SK-N-SH treated with all-trans-retinoic acid at 6 μM for 48 hours (cell line): Measurements from ENCODE around the gene AR.

Experiments used
- ATAC-seq: fragments of 200-7000 bp; cut with Tn5 transposase; 3 replicates; pipeline ENCODE4 v1.9.1; 2020; ENCODE audit warnings: mild to moderate bottlenecking, moderate library complexity
- ARNTL ChIP-seq: fragments of 450-650 bp; formaldehyde crosslinking; IDR thresholded peaks from 2 replicates; pipeline ENCODE4 v1.5.0; 2020; ENCODE audit warnings: low read depth, mild to moderate bottlenecking, moderate library complexity, borderline replicate concordance
- CREB5 ChIP-seq: fragments of 250-450 bp; sonication (Bioruptor Pico); IDR thresholded peaks from 2 replicates; pipeline ENCODE4 v1.5.1; 2020; ENCODE audit warnings: low read depth, mild to moderate bottlenecking, moderate library complexity
- ESRRG ChIP-seq: fragments of 250-450 bp; sonication (Bioruptor Pico); IDR thresholded peaks from 2 replicates; pipeline ENCODE4 v1.6.1; 2021; ENCODE audit warnings: mild to moderate bottlenecking
- GLIS3 ChIP-seq: fragments of 250-450 bp; sonication (Bioruptor Pico); IDR thresholded peaks from 2 replicates; pipeline ENCODE4 v1.5.0; 2020; ENCODE audit warnings: mild to moderate bottlenecking, moderate library complexity
- ISL1 ChIP-seq: fragments of 250-450 bp; sonication (Bioruptor Pico); IDR thresholded peaks from 2 replicates; pipeline ENCODE4 v2.1.2; 2022; ENCODE audit warnings: mild to moderate bottlenecking, moderate library complexity
- PPARA ChIP-seq: fragments of 250-450 bp; sonication (Bioruptor Pico); IDR thresholded peaks from 2 replicates; pipeline ENCODE4 v1.5.0; 2020; ENCODE audit warnings: mild to moderate bottlenecking, borderline replicate concordance
- RARB ChIP-seq: fragments of 250-450 bp; sonication (Bioruptor Pico); IDR thresholded peaks from 2 replicates; pipeline ENCODE4 v1.8.0; 2021; ENCODE audit warnings: mild to moderate bottlenecking, moderate library complexity
- SNAI2 ChIP-seq: fragments of 250-450 bp; sonication (Bioruptor Pico); IDR thresholded peaks from 2 replicates; pipeline ENCODE4 v1.5.0; 2020; ENCODE audit warnings: mild to moderate bottlenecking, moderate library complexity
- TOX ChIP-seq: fragments of 250-450 bp; sonication (Bioruptor Pico); IDR thresholded peaks from 2 replicates; pipeline ENCODE4 v1.8.0; 2021; ENCODE audit warnings: mild to moderate bottlenecking, moderate library complexity, borderline replicate concordance
- TSHZ2 ChIP-seq: fragments of 250-450 bp; sonication (Bioruptor Pico); IDR thresholded peaks from 2 replicates; pipeline ENCODE4 v1.5.0; 2020; ENCODE audit warnings: mild to moderate bottlenecking, moderate library complexity
- ZC3H10 ChIP-seq: fragments of 250-450 bp; sonication (Bioruptor Pico); IDR thresholded peaks from 2 replicates; pipeline ENCODE4 v1.5.1; 2021; ENCODE audit warnings: mild to moderate bottlenecking, moderate library complexity
- ZFP3 ChIP-seq: fragments of 250-450 bp; sonication (Bioruptor Pico); IDR thresholded peaks from 2 replicates; pipeline ENCODE4 v1.5.0; 2020; ENCODE audit warnings: mild to moderate bottlenecking, moderate library complexity
- ZFP30 ChIP-seq: fragments of 450-650 bp; formaldehyde crosslinking; IDR thresholded peaks from 2 replicates; pipeline ENCODE4 v1.5.0; 2022; ENCODE audit warnings: mild to moderate bottlenecking, moderate library complexity
- ZNF565 ChIP-seq: fragments of 450-650 bp; formaldehyde crosslinking; conservative IDR thresholded peaks from 2 replicates; pipeline ENCODE4 v1.5.0; 2020; ENCODE audit warnings: low read depth, mild to moderate bottlenecking, moderate library complexity
- ZNF70 ChIP-seq: fragments of 450-650 bp; formaldehyde crosslinking; IDR thresholded peaks from 2 replicates; pipeline ENCODE4 v1.5.0; 2020; ENCODE audit warnings: mild to moderate bottlenecking, moderate library complexity
- ZNF8 ChIP-seq: fragments of 450-650 bp; formaldehyde crosslinking; IDR thresholded peaks from 2 replicates; pipeline ENCODE4 v1.5.0; 2020; ENCODE audit warnings: mild to moderate bottlenecking, moderate library complexity
- TF ChIP-seq, protein P1 (sequence below): fragments of 250-450 bp; sonication (Bioruptor Pico); IDR thresholded peaks from 2 replicates; pipeline ENCODE4 v1.8.0; 2020; ENCODE audit warnings: mild to moderate bottlenecking, moderate library complexity, borderline replicate concordance
- TF ChIP-seq, protein P2 (sequence below): fragments of 250-450 bp; sonication (Bioruptor Pico); IDR thresholded peaks from 2 replicates; pipeline ENCODE4 v1.8.0; 2021; ENCODE audit warnings: low read depth, mild to moderate bottlenecking, moderate library complexity, borderline replicate concordance

The AR gene

GRCh38 chrX:67555578-67556203 lies 11.9 kb downstream of the AR start (continued):
- TF ChIP-seq ZFP30 (no peak), ESRRG (CRISPR knock-in tag) (no peak), ISL1 (CRISPR knock-in tag) (no peak), CREB5 (no peak), PPARA (CRISPR knock-in tag) (no peak), ZFP3 (CRISPR knock-in tag) (no peak)

GRCh38 chrX:67558267-67558666 lies 14.4 kb downstream of the AR start:
- ATAC-seq: no peak

DNA sequence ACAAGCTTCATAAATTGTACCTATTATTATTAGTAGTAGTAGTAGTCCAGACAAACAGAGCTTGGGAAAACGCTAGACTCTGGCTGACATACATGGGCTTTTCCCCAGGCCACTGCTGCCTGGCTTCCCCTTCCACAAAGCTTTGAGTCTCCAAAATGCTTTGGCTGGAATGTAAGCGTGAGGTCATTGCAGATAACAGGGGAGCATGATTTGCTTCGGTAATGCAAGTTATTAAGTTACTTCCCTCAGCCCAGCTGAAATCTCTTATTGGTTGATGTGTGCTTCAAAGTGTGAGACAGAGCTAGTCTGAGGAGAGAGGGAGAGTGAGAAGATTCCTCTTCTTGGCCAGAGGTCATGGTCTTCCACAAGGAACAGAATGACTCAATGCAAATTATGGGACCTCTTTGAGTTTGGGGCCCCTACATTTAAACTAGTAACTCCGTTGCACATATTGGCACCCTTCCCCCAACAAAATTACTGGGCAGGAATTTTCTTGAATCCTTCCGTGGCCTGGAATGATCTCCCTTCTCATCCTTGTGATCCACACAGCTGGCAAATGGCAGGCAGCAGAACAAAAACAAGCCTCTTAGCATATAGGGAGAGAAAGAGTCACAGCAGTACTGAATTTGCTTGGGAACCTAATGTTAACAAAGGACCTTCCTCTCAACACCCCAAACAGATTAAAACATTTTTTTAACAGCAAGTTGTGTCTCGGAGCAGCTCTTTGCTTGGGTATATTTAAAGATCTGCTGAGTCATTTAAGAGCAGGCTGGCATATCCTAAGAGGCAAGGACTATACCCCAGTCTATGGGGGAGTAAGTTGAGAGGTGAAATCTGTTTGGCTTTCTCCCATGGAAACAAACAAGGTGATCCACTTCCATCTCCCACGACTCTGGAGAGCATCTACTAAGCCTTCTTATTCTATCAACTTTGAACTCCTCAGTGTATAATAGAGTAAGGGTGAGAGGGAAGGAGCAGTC lies 19.9 kb downstream of the AR start:
- TF ChIP-seq ZNF565 (CRISPR knock-in tag) (no peak), ZFP30 (no peak), TOX (no peak), PPARA (CRISPR knock-in tag) (no peak), ZNF70 (no peak)
- TF ChIP-seq, protein P1, sequence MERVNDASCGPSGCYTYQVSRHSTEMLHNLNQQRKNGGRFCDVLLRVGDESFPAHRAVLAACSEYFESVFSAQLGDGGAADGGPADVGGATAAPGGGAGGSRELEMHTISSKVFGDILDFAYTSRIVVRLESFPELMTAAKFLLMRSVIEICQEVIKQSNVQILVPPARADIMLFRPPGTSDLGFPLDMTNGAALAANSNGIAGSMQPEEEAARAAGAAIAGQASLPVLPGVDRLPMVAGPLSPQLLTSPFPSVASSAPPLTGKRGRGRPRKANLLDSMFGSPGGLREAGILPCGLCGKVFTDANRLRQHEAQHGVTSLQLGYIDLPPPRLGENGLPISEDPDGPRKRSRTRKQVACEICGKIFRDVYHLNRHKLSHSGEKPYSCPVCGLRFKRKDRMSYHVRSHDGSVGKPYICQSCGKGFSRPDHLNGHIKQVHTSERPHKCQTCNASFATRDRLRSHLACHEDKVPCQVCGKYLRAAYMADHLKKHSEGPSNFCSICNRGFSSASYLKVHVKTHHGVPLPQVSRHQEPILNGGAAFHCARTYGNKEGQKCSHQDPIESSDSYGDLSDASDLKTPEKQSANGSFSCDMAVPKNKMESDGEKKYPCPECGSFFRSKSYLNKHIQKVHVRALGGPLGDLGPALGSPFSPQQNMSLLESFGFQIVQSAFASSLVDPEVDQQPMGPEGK: no peak
- ATAC-seq: no peak

More at GRCh38 chrX:67558267-67558666, 14.4 kb downstream of the AR start:
- TF ChIP-seq ZFP30: no peak
- TF ChIP-seq ZNF8 (CRISPR knock-in tag): no peak
- TF ChIP-seq, all 23 proteins: peak for 0

GRCh38 chrX:67564475-67564874 lies 20.7 kb downstream of the AR start:
- TF ChIP-seq ISL1 (CRISPR knock-in tag) (no peak), ZNF70 (no peak), CREB5 (no peak), SNAI2 (CRISPR knock-in tag) (no peak), GLIS3 (no peak), PPARA (CRISPR knock-in tag) (no peak), ZFP3 (CRISPR knock-in tag) (no peak), ZC3H10 (CRISPR knock-in tag) (no peak), ZFP30 (no peak), TSHZ2 (no peak), RARB (CRISPR knock-in tag) (no peak), ESRRG (CRISPR knock-in tag) (no peak), ZNF8 (CRISPR knock-in tag) (no peak)
- ATAC-seq: no peak

GRCh38 chrX:67568769-67569168 lies 24.9 kb downstream of the AR start:
- no peak for ATAC-seq

More at GRCh38 chrX:67568769-67569168, 24.9 kb downstream of the AR start:
- TF ChIP-seq TSHZ2 (no peak), SNAI2 (CRISPR knock-in tag) (no peak), ZNF565 (CRISPR knock-in tag) (no peak), ZFP3 (CRISPR knock-in tag) (no peak), ARNTL (CRISPR knock-in tag) (no peak)
- TF ChIP-seq, protein P2, sequence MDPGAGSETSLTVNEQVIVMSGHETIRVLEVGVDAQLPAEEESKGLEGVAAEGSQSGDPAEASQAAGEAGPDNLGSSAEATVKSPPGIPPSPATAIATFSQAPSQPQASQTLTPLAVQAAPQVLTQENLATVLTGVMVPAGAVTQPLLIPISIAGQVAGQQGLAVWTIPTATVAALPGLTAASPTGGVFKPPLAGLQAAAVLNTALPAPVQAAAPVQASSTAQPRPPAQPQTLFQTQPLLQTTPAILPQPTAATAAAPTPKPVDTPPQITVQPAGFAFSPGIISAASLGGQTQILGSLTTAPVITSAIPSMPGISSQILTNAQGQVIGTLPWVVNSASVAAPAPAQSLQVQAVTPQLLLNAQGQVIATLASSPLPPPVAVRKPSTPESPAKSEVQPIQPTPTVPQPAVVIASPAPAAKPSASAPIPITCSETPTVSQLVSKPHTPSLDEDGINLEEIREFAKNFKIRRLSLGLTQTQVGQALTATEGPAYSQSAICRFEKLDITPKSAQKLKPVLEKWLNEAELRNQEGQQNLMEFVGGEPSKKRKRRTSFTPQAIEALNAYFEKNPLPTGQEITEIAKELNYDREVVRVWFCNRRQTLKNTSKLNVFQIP (CRISPR knock-in tag): no peak
